K562 (cell line): ENCODE data around the gene CHMP1A. TPM values are rescaled to one million over a fixed set of nuclear protein-coding genes. Genes with fewer than 3 reads are reported as not detected.

Experiments
- ARID3A ChIP-seq: IDR thresholded peaks from 2 replicates; pipeline ENCODE4 v1.6.1; 2012; ENCODE audit warnings: low read depth, low read length, improper control_type of control experiment, borderline replicate concordance
- BCOR ChIP-seq: fragments of 450-650 bp; IDR thresholded peaks from 2 replicates; pipeline ENCODE4 v1.6.1; 2016
- BRF1 ChIP-seq: IDR thresholded peaks from 3 replicates; pipeline ENCODE4 v1.6.1; 2011; ENCODE audit warnings: borderline replicate concordance, mild to moderate bottlenecking; ENCODE audit not compliant: insufficient read length; ENCODE audit errors: extremely low read depth
- CBX5 ChIP-seq: IDR thresholded peaks from 2 replicates; pipeline ENCODE4 v1.6.1; 2014; ENCODE audit warnings: low read depth, borderline replicate concordance
- ELK3 ChIP-seq: fragments of 450-650 bp; formaldehyde crosslinking; IDR thresholded peaks from 2 replicates; pipeline ENCODE4 v1.4.0; 2020; ENCODE audit warnings: mild to moderate bottlenecking
- EP400 ChIP-seq: fragments of 450-650 bp; IDR thresholded peaks from 2 replicates; pipeline ENCODE4 v1.6.1; 2017; ENCODE audit warnings: antibody characterized with exemption, mild to moderate bottlenecking, moderate library complexity
- FOXO4 ChIP-seq: fragments of 450-650 bp; formaldehyde crosslinking; IDR thresholded peaks from 2 replicates; pipeline ENCODE4 v1.4.0; 2020; ENCODE audit warnings: mild to moderate bottlenecking, moderate library complexity
- GMEB1 ChIP-seq: fragments of 250-450 bp; sonication (Bioruptor Pico); IDR thresholded peaks from 2 replicates; pipeline ENCODE4 v1.4.0; 2020; ENCODE audit warnings: mild to moderate bottlenecking
- NFIX ChIP-seq: fragments of 250-450 bp; sonication (Bioruptor Pico); IDR thresholded peaks from 2 replicates; pipeline ENCODE4 v1.4.0; 2020; ENCODE audit warnings: low read depth, mild to moderate bottlenecking, moderate library complexity
- RBM25 ChIP-seq: fragments of 200-400 bp; formaldehyde crosslinking; IDR thresholded peaks from 2 replicates; pipeline ENCODE4 v1.6.1; 2018; ENCODE audit warnings: low read length, low read depth, moderate library complexity; ENCODE audit not compliant: severe bottlenecking
- SAFB ChIP-seq: fragments of 200-400 bp; formaldehyde crosslinking; IDR thresholded peaks from 2 replicates; pipeline ENCODE4 v1.6.1; 2017; ENCODE audit warnings: low read depth, low read length, borderline replicate concordance
- SMC3 ChIP-seq: conservative IDR thresholded peaks from 2 replicates; pipeline ENCODE4 v1.6.1; 2011; ENCODE audit warnings: low read depth, low read length, improper control_type of control experiment; ENCODE audit not compliant: insufficient read depth
- TCF15 ChIP-seq: fragments of 250-450 bp; sonication (Bioruptor Pico); IDR thresholded peaks from 2 replicates; pipeline ENCODE4 v1.8.0; 2022; ENCODE audit warnings: moderate library complexity, mild to moderate bottlenecking, inconsistent platforms
- TEAD2 ChIP-seq: fragments of 450-650 bp; IDR thresholded peaks from 2 replicates; pipeline ENCODE4 v1.6.1; 2016; ENCODE audit warnings: missing genetic modification characterization, control low read depth, missing compliant biosample characterization
- THAP7 ChIP-seq: fragments of 250-450 bp; sonication (Bioruptor Pico); IDR thresholded peaks from 2 replicates; pipeline ENCODE4 v1.5.0; 2021
- ZFP30 ChIP-seq: fragments of 250-450 bp; sonication (Bioruptor Pico); IDR thresholded peaks from 2 replicates; pipeline ENCODE4 v1.8.0; 2022; ENCODE audit warnings: moderate library complexity, mild to moderate bottlenecking, inconsistent platforms, borderline replicate concordance
- ZNF277 ChIP-seq: fragments of 250-450 bp; sonication (Bioruptor Pico); IDR thresholded peaks from 2 replicates; pipeline ENCODE4 v1.8.0; 2022; ENCODE audit warnings: inconsistent platforms, mild to moderate bottlenecking, moderate library complexity, borderline replicate concordance
- ZNF583 ChIP-seq: fragments of 250-450 bp; sonication (Bioruptor Pico); IDR thresholded peaks from 2 replicates; pipeline ENCODE4 v1.4.0; 2020
- polyA plus RNA-seq, 8 experiments: library from polyadenylated mRNA; depleted of rRNA in 4 of 8; stranded (reverse) in 5 of 8; unstranded in 3 of 8; fragments of >200 nt; fragmentation: Nextera tagmentation in 2 of 8; fragmentation: Illumina TruSeq in 1 of 8; extraction: Ambion mirVana in 2 of 8; extraction: Trizol in 1 of 8; gene quantifications; 2 replicates each; pipeline versions ENCODE4 v1.2.1 to v1.2.3, GENCODE V29; 2011 to 2014; ENCODE audit warnings: inconsistent platforms in 1 of 8, missing spikeins in 1 of 8
- total RNA-seq, 7 experiments: library from RNA; depleted of rRNA in 6 of 7; stranded (reverse); fragments of >200 nt in 6 of 7; fragmentation: Illumina TruSeq in 2 of 7; extraction: Trizol in 2 of 7; gene quantifications; 2 replicates each; pipeline versions ENCODE4 v1.2.1 to v1.2.3, GENCODE V29; 2011 to 2021; ENCODE audit warnings: low replicate concordance in 1 of 7

CHMP1A gene
- total and polyA plus RNA-seq, 9 of the 15 experiments (the other 6 are each of a cell fraction or from before 2014, with no cell fraction given) = 0.83 to 79.9 (median 45.2) TPM

GRCh38 chr16:89700649-89701424 lies 43.3 kb upstream of the CHMP1A start (continued):
- TF ChIP-seq ARID3A (no peak), TEAD2 (tag) (no peak), CBX5 (0 out of 2 replicates have a peak, but pooled peaks have one; percentile 25), FOXO4 (CRISPR knock-in tag) (no peak), SMC3 (0 out of 2 replicates have a peak, but pooled peaks have one; percentile 2), ZNF583 (no peak), TCF15 (CRISPR knock-in tag) (no peak), NFIX (CRISPR knock-in tag) (no peak), SAFB (no peak), ZNF277 (CRISPR knock-in tag) (no peak), BCOR (no peak), RBM25 (no peak), THAP7 (CRISPR knock-in tag) (no peak), EP400 (no peak), GMEB1 (CRISPR knock-in tag) (no peak), ZFP30 (CRISPR knock-in tag) (no peak), BRF1 (no peak), ELK3 (CRISPR knock-in tag) (no peak)
